Measurements from ENCODE around the gene CEP72. TPM values are rescaled to one million over a fixed set of nuclear protein-coding genes. Genes with fewer than 3 reads are reported as not detected.

CEP72 gene
- total RNA-seq, 1 experiment from 2014 or later, result 56.5 TPM

DNA sequence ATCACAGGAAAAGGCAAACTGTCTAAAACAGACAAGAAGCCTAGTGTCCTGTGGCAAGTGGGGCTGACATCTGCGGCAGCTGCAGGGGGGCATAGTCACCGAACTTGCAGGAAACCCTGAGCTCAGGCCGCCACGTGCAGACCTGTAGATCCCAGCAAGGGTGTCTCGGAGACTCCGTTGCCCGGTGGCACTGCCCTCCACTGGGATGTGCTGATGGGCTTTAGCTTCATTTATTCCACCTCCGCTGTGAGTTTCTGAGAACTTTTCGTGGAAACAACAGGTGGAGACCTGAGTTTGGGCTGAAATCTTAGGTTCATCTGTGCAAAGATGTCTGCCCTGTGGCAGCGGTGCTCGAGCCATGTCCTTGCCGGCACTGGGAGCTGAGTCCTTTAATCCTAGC lies 22.1 kb downstream of the CEP72 start:
- H3K27ac Mint-ChIP-seq (ENCODE audit: unreplicated experiment), result no peak overlapping the region
- no peaks in the 10 kb centered on the region for H3K4me1 Mint-ChIP-seq (ENCODE audit: low read depth, unreplicated experiment)
- CTCF ChIA-PET, result no interaction called here
- H3K36me3 Mint-ChIP-seq (ENCODE audit: insufficient read depth, unreplicated experiment), result peaks cover 9% of the 10 kb centered on the region
- no TSS peak for BruUV-seq (replicated peaks)
- H3K27me3 Mint-ChIP-seq (ENCODE audit: unreplicated experiment), result no peaks in the 10 kb centered on the region
- intact Hi-C loops (cut with micrococcal nuclease; ENCODE audit: unreplicated experiment), result no loop called here
- TF ChIP-seq, protein P1, sequence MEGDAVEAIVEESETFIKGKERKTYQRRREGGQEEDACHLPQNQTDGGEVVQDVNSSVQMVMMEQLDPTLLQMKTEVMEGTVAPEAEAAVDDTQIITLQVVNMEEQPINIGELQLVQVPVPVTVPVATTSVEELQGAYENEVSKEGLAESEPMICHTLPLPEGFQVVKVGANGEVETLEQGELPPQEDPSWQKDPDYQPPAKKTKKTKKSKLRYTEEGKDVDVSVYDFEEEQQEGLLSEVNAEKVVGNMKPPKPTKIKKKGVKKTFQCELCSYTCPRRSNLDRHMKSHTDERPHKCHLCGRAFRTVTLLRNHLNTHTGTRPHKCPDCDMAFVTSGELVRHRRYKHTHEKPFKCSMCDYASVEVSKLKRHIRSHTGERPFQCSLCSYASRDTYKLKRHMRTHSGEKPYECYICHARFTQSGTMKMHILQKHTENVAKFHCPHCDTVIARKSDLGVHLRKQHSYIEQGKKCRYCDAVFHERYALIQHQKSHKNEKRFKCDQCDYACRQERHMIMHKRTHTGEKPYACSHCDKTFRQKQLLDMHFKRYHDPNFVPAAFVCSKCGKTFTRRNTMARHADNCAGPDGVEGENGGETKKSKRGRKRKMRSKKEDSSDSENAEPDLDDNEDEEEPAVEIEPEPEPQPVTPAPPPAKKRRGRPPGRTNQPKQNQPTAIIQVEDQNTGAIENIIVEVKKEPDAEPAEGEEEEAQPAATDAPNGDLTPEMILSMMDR (IDR thresholded peaks at IDR 0.05; ENCODE audit: unreplicated experiment), result no peak
- DNase-seq, result no peak
- H3K4me3 Mint-ChIP-seq (ENCODE audit: low read depth, unreplicated experiment), result no peak overlapping the region
- no peaks in the 10 kb centered on the region for H3K9me3 Mint-ChIP-seq (ENCODE audit: low read depth, unreplicated experiment)

GRCh38 chr5:635306-636055 lies 23.3 kb downstream of the CEP72 start:
- intact Hi-C loops (cut with micrococcal nuclease; ENCODE audit: unreplicated experiment), result no loop called here
- Mint-ChIP-seq H3K4me3 (ENCODE audit: low read depth, unreplicated experiment) (no peak overlapping the region), H3K4me1 (ENCODE audit: low read depth, unreplicated experiment) (no peaks in the 10 kb centered on the region), H3K36me3 (ENCODE audit: insufficient read depth, unreplicated experiment) (peaks cover 9% of the 10 kb centered on the region), H3K9me3 (ENCODE audit: low read depth, unreplicated experiment) (no peaks in the 10 kb centered on the region), H3K27me3 (ENCODE audit: unreplicated experiment) (no peaks in the 10 kb centered on the region), H3K27ac (ENCODE audit: unreplicated experiment) (no peak overlapping the region)
- no peak for DNase-seq
- no TSS peak for BruUV-seq (replicated peaks)
- TF ChIP-seq, protein P1 (IDR thresholded peaks at IDR 0.05; ENCODE audit: unreplicated experiment), result no peak
- CTCF ChIA-PET, result no interaction called here

DNA sequence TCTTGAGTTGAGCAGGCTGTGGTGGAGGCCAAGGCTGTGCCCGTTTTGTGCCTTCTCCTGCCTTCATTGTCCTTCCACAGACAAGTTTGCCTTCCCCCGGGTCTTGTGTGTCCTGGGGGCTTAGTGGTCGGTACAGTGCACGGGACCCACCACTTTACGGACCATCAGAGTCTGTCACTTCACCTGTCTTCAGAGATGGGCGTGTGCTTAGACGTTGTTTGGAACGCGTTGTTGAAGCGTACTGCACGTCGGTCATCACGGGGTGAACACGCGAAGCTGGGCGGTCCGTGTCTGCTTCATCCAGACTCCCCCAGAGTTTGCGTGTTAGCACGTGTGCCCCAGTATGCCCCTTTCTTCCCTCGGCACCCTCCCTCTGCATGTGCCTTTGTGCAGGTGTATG lies 24.8 kb downstream of the CEP72 start:
- Mint-ChIP-seq H3K27ac (ENCODE audit: unreplicated experiment) (no peak overlapping the region), H3K27me3 (ENCODE audit: unreplicated experiment) (no peaks in the 10 kb centered on the region), H3K4me1 (ENCODE audit: low read depth, unreplicated experiment) (no peaks in the 10 kb centered on the region), H3K9me3 (ENCODE audit: low read depth, unreplicated experiment) (no peaks in the 10 kb centered on the region), H3K36me3 (ENCODE audit: insufficient read depth, unreplicated experiment) (peaks cover 12% of the 10 kb centered on the region), H3K4me3 (ENCODE audit: low read depth, unreplicated experiment) (no peak overlapping the region)
- TF ChIP-seq, protein P1 (IDR thresholded peaks at IDR 0.05; ENCODE audit: unreplicated experiment), result no peak
- intact Hi-C loops (cut with micrococcal nuclease; ENCODE audit: unreplicated experiment), result no loop called here
- CTCF ChIA-PET, result no interaction called here
- BruUV-seq (replicated peaks), result no TSS peak
- no peak for DNase-seq

DNA sequence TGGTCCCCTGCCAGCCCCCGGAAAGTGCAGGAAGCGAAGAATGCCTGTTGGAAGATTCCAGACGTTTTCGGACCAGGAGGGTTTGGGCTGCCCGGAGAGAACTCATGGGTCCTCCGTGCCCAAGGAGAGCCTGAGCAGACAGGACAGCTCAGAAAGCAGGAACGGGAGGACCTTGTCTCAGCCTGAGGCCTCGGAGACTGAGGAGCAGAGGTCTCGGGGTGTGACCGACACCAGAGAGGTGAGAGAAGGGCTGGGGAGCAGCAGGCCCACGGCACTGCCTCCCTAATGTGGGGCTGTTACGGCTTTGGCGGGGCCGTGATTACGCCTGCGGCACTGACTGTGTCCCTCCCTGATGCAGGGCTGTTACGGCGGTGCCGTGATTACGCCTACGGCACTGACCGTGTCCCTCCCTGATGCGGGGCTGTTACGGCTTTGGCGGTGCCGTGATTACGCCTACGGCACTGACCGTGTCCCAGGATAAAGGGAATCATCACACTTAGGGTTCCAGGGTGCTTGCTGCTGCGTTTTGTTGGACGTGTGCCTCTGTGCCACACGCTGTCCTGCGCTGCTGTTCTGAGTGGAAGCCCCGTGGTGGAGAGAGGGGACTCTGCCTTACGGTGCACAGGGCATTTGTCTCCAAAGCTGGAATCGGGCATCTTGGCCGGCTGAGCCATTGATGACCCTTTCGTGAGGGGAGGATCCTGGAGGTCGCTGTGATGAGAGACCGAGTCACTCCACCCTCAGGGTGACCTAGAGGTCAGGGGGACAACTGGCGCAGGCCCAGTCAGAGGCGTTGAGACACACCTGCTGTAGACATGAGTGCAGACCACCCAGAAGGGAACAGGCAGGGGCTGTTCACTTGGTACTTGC lies 25.7 kb downstream of the CEP72 start:
- Mint-ChIP-seq H3K4me3 (ENCODE audit: low read depth, unreplicated experiment) (no peak overlapping the region), H3K36me3 (ENCODE audit: insufficient read depth, unreplicated experiment) (peaks cover 12% of the 10 kb centered on the region), H3K4me1 (ENCODE audit: low read depth, unreplicated experiment) (no peaks in the 10 kb centered on the region), H3K27ac (ENCODE audit: unreplicated experiment) (no peak overlapping the region), H3K9me3 (ENCODE audit: low read depth, unreplicated experiment) (no peaks in the 10 kb centered on the region), H3K27me3 (ENCODE audit: unreplicated experiment) (no peaks in the 10 kb centered on the region)
- CTCF ChIA-PET, result no interaction called here
- DNase-seq, result no peak
- no TSS peak for BruUV-seq (replicated peaks)
- TF ChIP-seq, protein P1 (IDR thresholded peaks at IDR 0.05; ENCODE audit: unreplicated experiment), result no peak
- intact Hi-C loops (cut with micrococcal nuclease; ENCODE audit: unreplicated experiment), result no loop called here

Data from Calu3 (cell line).